ENCODE measurements around the gene MAT1A.

- TF ChIP-seq CTCF (IDR thresholded peaks at IDR 0.05; ENCODE audit: poor library complexity) = no peak
- TF ChIP-seq EZH2 (IDR thresholded peaks at IDR 0.05; ENCODE audit: borderline replicate concordance) = no peak
Measured at GRCh38 chr10:80273523-80274170, 15.8 kb downstream of the MAT1A start.

Data from hepatocyte (in vitro differentiated cells).